ENCODE measurements around the gene HIVEP3.

The HIVEP3 gene

GRCh38 chr1:41662765-41663437 is 255.8 kb downstream of the HIVEP3 start:
- TF ChIP-seq CTCF (IDR thresholded peaks at IDR 0.05; ENCODE audit: low read depth, low read length): no peak
- no peak for DNase-seq (ENCODE audit: extremely low read depth, low read depth)

- DNase-seq (ENCODE audit: extremely low read depth, low read depth): peak; percentile 61
Observed at GRCh38 chr1:41662061-41662764, 256.5 kb downstream of the HIVEP3 start.

GRCh38 chr1:41661428-41662060 is 257.2 kb downstream of the HIVEP3 start:
- no peak for DNase-seq (ENCODE audit: extremely low read depth, low read depth)
- no peak for TF ChIP-seq CTCF (IDR thresholded peaks at IDR 0.05; ENCODE audit: low read depth, low read length)

More at GRCh38 chr1:41662061-41662764, 256.5 kb downstream of the HIVEP3 start:
- TF ChIP-seq CTCF (IDR thresholded peaks at IDR 0.05; ENCODE audit: low read depth, low read length): no peak

DNA sequence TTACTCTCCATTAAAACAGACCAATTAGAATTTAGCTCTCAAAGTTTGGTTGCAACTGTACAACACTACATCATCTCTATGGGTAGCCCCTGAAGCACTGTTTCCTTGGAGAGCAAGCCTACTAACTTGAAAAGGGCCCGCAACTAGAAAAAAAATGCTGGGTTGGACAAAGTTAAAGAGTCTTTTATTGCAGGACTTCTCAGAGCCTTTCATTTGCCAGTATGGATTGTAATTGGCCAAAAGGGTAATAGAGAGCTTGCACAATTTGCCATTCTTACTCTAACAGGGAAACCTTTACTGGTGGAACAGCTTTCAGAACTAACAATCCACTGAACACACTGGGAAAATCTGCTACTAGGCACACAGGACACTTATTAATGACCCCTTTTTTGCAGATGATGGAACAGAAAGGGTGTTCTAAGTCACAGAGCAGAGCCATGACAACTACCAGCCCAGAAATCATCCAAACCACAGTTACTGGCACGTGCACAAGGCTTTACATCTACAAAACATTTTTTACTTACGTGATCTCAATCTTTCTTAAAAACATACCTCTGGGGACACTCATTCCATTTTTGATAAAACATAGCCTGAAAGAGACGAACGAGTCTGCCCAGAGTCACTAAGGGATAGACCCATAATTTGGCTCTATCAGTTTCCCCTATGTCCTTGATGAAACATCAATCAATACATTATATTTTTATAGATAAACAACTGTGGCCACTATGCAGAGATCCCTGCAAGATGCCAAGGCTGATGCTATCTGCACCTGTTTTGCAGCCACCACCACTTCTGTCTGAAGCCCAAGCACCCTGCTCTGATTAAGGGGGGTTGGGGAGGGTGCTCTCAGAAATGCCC is 257.9 kb downstream of the HIVEP3 start:
- no peak for DNase-seq (ENCODE audit: extremely low read depth, low read depth)
- no peak for TF ChIP-seq CTCF (IDR thresholded peaks at IDR 0.05; ENCODE audit: low read depth, low read length)

- no peak for DNase-seq (ENCODE audit: extremely low read depth, low read depth)
- TF ChIP-seq CTCF (IDR thresholded peaks at IDR 0.05; ENCODE audit: low read depth, low read length): no peak
Observed at GRCh38 chr1:41659903-41660302, 258.8 kb downstream of the HIVEP3 start.

DNA sequence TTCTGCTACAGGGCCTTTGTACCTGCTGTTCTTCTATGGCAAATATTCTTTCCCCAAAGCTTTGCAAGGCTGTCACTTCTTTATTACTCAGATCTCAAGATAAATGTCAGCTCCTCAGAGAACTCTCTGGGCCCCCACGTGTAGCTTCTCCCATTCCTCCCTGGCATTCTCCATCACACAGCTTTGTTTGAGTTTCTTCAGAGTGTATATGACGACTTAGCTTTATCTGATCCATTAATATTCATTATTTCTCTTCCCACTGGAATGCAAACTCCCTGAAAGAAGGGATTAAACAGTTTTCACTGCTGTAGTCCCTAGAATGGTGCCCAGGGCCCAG is 259.6 kb downstream of the HIVEP3 start:
- no peak for DNase-seq (ENCODE audit: extremely low read depth, low read depth)
- TF ChIP-seq CTCF (IDR thresholded peaks at IDR 0.05; ENCODE audit: low read depth, low read length): no peak

Measured in AG09319 (cell line).